Tibial artery (tissue), 4 donors: ENCODE measurements around the gene UNCX.
"Not testable (repeated sequence)": the region's sequence is repeated elsewhere in the genome, so short reads cannot be mapped to it uniquely, and the experiment has no call there.

Experiments used
- DNase-seq, 2 donors: peaks; one replicate each; pipeline ENCODE4 v3.0.0-alpha.2; 2019
- H3K27ac ChIP-seq, 2 donors: fragments of 200-600 bp; sonication (generic) in 1 of 2; 1 replicate in 1 of 2; 2 replicates in 1 of 2; pipeline ENCODE4 v1.5.1; 2018 to 2019; ENCODE audit warnings: mild to moderate bottlenecking in 1 of 2
- H3K27me3 ChIP-seq, 2 donors: fragments of 200-600 bp; sonication (generic) in 1 of 2; one replicate each; pipeline versions ENCODE4 v1.5.1 to v1.6.0; 2016 to 2019
- H3K36me3 ChIP-seq, 3 donors: fragments of 200-600 bp; sonication (generic) in 2 of 3; one replicate each; pipeline ENCODE4 v1.5.1; 2016 to 2019; ENCODE audit warnings: mild to moderate bottlenecking in 2 of 3
- H3K4me1 ChIP-seq, 4 donors: fragments of 200-600 bp; sonication (generic) in 2 of 4; 1 replicate in 3 of 4; 2 replicates in 1 of 4; pipeline ENCODE4 v1.5.1; 2016 to 2019
- H3K4me3 ChIP-seq, 2 donors: fragments of 200-600 bp; sonication (generic) in 1 of 2; 1 replicate in 1 of 2; 2 replicates in 1 of 2; pipeline ENCODE4 v1.5.1; 2018 to 2019; ENCODE audit warnings: mild to moderate bottlenecking in 2 of 2
- H3K9me3 ChIP-seq, 3 donors: fragments of 200-600 bp; sonication (generic) in 1 of 3; one replicate each; pipeline ENCODE4 v1.5.1; 2016 to 2019
- intact Hi-C: fragments of 100-400 bp; cut with DNase I; formaldehyde crosslinking; loops from one replicate; pipeline ENCODE4 v1.15.0; 2023; ENCODE audit warnings: low total_unique reads
- TF ChIP-seq, protein P1 (sequence below), 2 experiments: fragments of 200-600 bp in 1 of 2; fragments of 450-650 bp in 1 of 2; IDR thresholded peaks; one replicate each; pipeline ENCODE4 v1.5.1; 2017 to 2019; ENCODE audit warnings: antibody characterized with exemption in 2 of 2, mild to moderate bottlenecking in 1 of 2, moderate library complexity in 1 of 2

The UNCX gene

DNA sequence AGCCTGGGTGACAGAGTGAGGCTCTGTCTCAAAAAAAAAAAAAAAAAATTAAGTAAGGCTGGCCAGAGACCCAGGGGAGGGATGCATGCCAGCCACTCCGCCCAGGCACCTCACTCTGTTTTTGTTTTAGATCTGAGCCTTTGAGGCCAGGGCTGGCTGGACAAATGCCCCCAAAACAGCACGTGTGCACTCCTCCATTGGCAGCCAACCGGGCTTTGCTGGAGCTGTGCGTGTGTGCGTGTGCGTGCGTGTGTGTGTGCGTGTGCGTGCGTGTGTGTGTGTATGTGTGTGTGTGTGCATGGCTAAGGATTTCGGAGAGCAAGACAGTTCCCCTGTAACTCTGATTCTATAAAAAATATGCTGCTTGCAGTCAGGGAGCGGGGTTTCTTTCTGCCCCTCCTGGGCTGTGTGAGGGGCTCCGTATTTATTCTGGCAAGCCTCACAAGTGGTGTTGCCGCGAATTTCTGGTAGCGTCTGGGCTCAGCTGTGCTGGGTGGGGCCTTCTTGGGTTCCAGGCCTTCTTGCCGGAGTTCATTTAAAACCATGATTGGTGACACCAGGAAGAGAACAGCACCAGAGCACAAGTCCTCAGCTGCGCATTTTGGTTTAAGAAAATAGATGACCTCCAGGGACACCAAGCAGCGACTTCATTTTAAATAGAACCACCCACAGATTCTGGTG, 28.1 kb upstream of the UNCX start:
- H3K9me3 ChIP-seq, result no peaks in the 10 kb centered on the region
- H3K27ac ChIP-seq, result no peak overlapping the region
- no peak for DNase-seq
- peaks cover 0 to 41% of the 10 kb centered on the region in 2 donors for H3K27me3 ChIP-seq
- no peaks in the 10 kb centered on the region for H3K36me3 ChIP-seq
- TF ChIP-seq, protein P1, sequence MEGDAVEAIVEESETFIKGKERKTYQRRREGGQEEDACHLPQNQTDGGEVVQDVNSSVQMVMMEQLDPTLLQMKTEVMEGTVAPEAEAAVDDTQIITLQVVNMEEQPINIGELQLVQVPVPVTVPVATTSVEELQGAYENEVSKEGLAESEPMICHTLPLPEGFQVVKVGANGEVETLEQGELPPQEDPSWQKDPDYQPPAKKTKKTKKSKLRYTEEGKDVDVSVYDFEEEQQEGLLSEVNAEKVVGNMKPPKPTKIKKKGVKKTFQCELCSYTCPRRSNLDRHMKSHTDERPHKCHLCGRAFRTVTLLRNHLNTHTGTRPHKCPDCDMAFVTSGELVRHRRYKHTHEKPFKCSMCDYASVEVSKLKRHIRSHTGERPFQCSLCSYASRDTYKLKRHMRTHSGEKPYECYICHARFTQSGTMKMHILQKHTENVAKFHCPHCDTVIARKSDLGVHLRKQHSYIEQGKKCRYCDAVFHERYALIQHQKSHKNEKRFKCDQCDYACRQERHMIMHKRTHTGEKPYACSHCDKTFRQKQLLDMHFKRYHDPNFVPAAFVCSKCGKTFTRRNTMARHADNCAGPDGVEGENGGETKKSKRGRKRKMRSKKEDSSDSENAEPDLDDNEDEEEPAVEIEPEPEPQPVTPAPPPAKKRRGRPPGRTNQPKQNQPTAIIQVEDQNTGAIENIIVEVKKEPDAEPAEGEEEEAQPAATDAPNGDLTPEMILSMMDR (IDR thresholded peaks at IDR 0.05), result no peak
- no peak overlapping the region for H3K4me3 ChIP-seq
- intact Hi-C loops, result no loop called here
- H3K4me1 ChIP-seq, result peaks cover 0 to 13% (median 5%) of the 10 kb centered on the region in 4 donors

GRCh38 chr7:1205742-1206141, 26.9 kb upstream of the UNCX start:
- DNase-seq, H3K27ac ChIP-seq, H3K9me3 ChIP-seq, intact Hi-C loops, H3K4me3 ChIP-seq, H3K36me3 ChIP-seq: not testable (repeated sequence)
- H3K27me3 ChIP-seq, result peaks cover 0 to 39% of the 10 kb centered on the region in 2 donors
- H3K4me1 ChIP-seq, result peaks cover 0 to 24% (median 11%) of the 10 kb centered on the region in 4 donors

GRCh38 chr7:1209097-1209496, 23.6 kb upstream of the UNCX start:
- peaks cover 0 to 54% of the 10 kb centered on the region in 2 donors for H3K27me3 ChIP-seq
- no peaks in the 10 kb centered on the region for H3K9me3 ChIP-seq
- no peaks in the 10 kb centered on the region for H3K36me3 ChIP-seq
- no peak overlapping the region for H3K27ac ChIP-seq
- DNase-seq, result no peak
- intact Hi-C loops, result no loop called here
- no peak overlapping the region for H3K4me3 ChIP-seq
- TF ChIP-seq, protein P1 (IDR thresholded peaks at IDR 0.05), result no peak
- peaks cover 0 to 28% (median 17%) of the 10 kb centered on the region in 4 donors for H3K4me1 ChIP-seq

- TF ChIP-seq, protein P1 (IDR thresholded peaks at IDR 0.05), result no peak
- H3K9me3 ChIP-seq, result no peaks in the 10 kb centered on the region
- no peak overlapping the region for H3K4me3 ChIP-seq
- peaks cover 0 to 19% (median 12%) of the 10 kb centered on the region in 4 donors for H3K4me1 ChIP-seq
- no peak overlapping the region for H3K27ac ChIP-seq
- DNase-seq, result peak in 1 of 2 donors; percentile 70
- intact Hi-C loops, result no loop called here
- H3K36me3 ChIP-seq, result no peaks in the 10 kb centered on the region
- H3K27me3 ChIP-seq, result peaks cover 0 to 68% of the 10 kb centered on the region in 2 donors
These were observed 22.2 kb upstream of the UNCX start for GRCh38 chr7:1210321-1210978.

- Histone ChIP-seq H3K36me3 (no peaks in the 10 kb centered on the region), H3K27me3 (peaks cover 0 to 74% of the 10 kb centered on the region in 2 donors), H3K27ac (no peak overlapping the region), H3K4me1 (peaks cover 0 to 19% (median 12%) of the 10 kb centered on the region in 4 donors), H3K9me3 (no peaks in the 10 kb centered on the region), H3K4me3 (no peak overlapping the region)
- TF ChIP-seq, protein P1 (IDR thresholded peaks at IDR 0.05), result no peak
- intact Hi-C loops, result no loop called here
- no peak for DNase-seq
These were observed 21.6 kb upstream of the UNCX start for GRCh38 chr7:1210979-1211608.

DNA sequence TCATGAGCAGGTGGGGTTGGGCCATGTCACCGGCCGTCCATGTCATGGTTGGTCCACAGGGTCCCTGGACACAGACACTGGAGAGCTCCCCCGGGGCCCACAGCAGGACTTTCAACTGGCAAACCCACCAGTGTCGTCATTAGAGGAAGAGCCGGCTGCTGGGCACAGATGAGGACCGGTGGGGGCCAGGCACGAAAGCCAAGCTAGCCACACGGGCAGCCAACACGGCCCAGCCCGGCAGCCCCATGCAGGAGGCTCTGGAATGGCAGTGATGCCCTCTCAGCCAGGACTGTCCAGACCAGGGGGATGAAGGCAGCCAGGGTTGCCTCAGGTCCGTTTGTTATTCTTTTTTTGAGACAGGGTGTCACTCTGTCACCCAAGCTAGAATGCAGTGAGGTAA, 21.1 kb upstream of the UNCX start:
- TF ChIP-seq, protein P1 (IDR thresholded peaks at IDR 0.05), result no peak
- DNase-seq, result no peak
- intact Hi-C loops, result no loop called here
- Histone ChIP-seq H3K4me1 (peaks cover 0 to 19% (median 12%) of the 10 kb centered on the region in 4 donors), H3K36me3 (no peaks in the 10 kb centered on the region), H3K4me3 (no peak overlapping the region), H3K9me3 (no peaks in the 10 kb centered on the region), H3K27me3 (peaks cover 0 to 80% of the 10 kb centered on the region in 2 donors), H3K27ac (no peak overlapping the region)

DNA sequence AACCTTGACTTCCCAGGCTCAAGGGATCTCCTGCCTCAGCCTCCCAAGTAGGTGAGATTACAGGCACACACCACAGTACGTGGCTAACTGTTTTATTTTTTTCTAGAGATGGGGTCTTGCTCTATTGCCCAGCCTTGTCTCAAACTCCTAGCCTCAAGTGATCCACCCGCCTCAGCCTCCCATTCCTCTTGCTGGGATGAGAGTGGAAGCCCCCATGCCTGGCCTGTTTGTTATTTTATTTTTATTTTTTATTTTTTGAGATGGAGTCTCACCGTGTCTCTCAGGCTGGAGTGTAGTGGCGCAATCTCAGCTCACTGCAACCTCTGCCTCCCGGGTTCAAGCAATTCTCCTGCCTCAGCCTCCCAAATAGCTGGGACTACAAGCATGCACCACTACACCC, 20.6 kb upstream of the UNCX start:
- Histone ChIP-seq H3K27me3 (peaks cover 0 to 84% of the 10 kb centered on the region in 2 donors), H3K4me1 (peaks cover 0 to 19% (median 12%) of the 10 kb centered on the region in 4 donors)
- intact Hi-C loops, H3K27ac ChIP-seq, H3K4me3 ChIP-seq, DNase-seq, H3K36me3 ChIP-seq, H3K9me3 ChIP-seq: not testable (repeated sequence)
